Measurements from ENCODE around the gene OR10G8.
"Not testable (repeated sequence)": the region's sequence is repeated elsewhere in the genome, so short reads cannot be mapped to it uniquely, and the experiment has no call there.

OR10G8 gene, protein sequence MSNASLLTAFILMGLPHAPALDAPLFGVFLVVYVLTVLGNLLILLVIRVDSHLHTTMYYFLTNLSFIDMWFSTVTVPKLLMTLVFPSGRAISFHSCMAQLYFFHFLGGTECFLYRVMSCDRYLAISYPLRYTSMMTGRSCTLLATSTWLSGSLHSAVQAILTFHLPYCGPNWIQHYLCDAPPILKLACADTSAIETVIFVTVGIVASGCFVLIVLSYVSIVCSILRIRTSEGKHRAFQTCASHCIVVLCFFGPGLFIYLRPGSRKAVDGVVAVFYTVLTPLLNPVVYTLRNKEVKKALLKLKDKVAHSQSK

DNA sequence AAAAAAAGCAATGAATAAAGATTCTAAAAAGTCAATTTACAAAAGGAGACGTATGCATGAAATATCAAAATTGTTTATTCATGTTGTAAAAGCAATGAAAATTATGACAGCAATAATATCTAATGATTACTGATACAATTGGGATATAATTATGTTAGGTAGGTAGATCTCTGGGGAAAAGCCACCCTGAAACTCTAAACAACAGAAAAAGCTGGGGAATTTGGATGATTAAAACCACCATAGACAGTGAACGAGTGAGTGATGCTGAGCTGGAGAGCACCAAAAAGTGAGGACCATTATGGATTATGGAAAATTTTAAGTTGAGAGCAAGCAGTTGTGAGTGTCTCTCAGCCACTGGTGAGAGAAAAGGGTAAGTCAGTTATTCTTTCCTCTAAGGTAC is at the start of gene OR10G8:
Gene OR10G8, plus strand, starts transcription at position 301 of the 400 bp plus-strand sequence. CDS start 2,825 bp downstream, outside the sequence.
- no peak for DNase-seq

DNA sequence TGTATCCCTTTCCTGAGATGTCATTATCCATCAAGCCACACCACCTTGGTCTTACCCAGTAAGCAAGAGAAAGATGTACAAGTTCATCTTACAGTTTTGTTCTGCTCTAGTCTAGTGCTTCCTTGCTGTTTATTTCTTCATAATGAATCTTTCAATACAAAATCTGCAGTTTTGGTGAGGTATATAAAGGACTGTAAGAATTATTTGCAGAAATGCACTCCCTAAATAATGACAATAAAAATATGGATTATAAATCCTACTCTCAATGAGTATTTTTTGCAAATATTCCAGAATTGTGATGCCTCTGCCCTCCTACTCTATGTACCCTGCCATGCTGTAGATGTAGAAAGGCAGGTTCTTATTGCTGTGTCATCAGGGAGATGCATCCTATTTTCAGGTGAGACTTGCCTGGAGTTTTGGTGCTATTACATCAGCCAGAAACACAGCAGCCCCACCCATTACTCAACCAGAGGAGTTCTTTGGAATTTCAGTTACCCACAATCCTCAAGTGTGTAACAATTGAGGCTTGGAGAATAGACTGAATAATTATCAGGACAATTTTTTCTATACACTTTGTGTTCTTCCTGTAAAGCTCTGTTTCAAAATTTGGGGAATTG is 48.8 kb upstream of the OR10G8 start, which contains the start of gene OR10S1:
Gene OR10S1, minus strand, starts transcription at position 51 of the 617 bp plus-strand sequence. CDS start 117 bp downstream, outside the sequence.
- DNase-seq = no peak

DNA sequence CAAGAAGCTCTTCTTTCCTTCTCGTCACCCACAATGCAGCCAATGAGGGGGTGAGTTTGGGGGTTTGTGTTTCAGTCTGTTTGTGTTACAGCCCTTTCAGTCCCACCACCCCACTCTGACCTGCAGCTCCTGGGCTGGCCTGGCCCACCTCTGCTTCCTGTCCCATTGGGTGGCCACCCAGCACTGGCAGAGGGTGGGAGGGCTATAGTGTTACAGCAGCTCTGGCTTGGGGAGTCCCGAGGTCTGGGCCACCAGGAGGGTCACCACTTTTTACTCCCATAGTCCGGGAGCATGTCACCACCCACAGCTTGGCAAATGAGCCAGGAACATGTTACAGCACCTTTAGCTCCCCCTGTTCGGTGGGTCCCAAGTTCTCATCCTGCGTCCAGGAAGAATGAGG is 47.3 kb upstream of the OR10G8 start:
- no peak for DNase-seq

DNA sequence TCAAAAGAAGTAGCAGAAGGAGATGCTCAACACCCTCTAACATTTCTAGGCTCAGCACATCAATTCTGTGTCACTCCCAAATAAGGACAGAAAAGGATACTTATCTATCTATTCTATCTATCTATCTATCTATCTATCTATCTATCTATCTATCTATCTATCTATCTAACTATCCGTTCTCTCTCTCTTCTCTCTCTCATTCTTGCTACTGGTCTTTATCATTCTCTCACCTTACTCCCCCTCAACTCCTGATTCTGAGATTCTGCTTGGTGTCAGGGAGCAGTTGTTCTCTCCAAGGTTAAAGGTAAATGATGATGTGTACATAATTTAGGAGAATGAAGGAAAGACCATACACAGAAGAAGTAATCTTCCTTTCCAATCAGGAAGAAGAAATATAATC is 31.5 kb upstream of the OR10G8 start, which contains the start of gene OR10G6:
Gene OR10G6, minus strand, starts transcription at position 43 of the 400 bp plus-strand sequence. Its CDS starts 0 bp downstream, at position 43.
- DNase-seq = no peak

DNA sequence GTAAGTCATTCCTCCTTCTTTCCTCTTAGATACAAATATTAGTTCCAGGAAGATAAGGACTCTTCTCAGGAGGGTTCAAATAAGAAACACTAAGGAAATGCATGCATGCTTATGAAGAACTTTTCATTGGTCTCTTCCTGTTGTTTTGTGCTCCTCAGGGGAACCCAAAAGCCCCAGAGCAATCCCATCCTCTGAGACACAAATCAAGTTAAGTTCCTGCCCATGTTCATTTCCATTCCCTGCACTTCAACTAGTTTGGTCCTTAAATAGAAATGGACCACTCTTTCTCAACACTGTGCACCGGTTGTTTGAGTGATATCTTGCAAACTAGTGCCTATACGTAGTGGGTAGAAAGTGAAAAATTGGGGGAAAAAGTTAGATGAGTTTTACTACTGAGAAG is 13.9 kb upstream of the OR10G8 start, which contains the start of gene OR10G4:
Gene OR10G4, plus strand, starts transcription at position 301 of the 400 bp plus-strand sequence. CDS start 2,578 bp downstream, outside the sequence.
- DNase-seq = no peak

DNA sequence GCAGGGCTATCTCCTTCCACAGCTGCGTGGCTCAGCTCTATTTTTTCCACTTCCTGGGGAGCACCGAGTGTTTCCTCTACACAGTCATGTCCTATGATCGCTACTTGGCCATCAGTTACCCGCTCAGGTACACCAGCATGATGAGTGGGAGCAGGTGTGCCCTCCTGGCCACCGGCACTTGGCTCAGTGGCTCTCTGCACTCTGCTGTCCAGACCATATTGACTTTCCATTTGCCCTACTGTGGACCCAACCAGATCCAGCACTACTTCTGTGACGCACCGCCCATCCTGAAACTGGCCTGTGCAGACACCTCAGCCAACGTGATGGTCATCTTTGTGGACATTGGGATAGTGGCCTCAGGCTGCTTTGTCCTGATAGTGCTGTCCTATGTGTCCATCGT is 10.8 kb upstream of the OR10G8 start:
- not testable (repeated sequence) for DNase-seq

DNA sequence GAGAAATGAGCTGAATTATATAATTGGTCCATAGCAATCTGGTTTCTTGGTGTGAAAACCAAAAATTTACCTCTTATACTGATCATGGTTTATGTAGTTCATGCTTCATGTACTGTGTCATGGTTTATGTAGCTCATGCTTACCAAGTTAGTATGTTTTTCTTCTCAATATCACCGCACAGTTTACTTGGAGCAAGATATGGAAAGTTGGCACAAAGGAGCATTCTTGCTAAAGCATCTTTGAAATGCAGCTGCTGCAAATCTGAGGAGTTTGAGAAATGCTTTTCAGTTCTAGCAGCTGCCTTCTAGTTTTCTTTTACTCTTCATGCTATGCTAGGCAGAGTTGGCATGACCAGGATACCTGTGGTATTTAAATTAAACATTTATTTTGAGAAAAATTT is 10.1 kb downstream of the OR10G8 start:
- no peak for DNase-seq

DNA sequence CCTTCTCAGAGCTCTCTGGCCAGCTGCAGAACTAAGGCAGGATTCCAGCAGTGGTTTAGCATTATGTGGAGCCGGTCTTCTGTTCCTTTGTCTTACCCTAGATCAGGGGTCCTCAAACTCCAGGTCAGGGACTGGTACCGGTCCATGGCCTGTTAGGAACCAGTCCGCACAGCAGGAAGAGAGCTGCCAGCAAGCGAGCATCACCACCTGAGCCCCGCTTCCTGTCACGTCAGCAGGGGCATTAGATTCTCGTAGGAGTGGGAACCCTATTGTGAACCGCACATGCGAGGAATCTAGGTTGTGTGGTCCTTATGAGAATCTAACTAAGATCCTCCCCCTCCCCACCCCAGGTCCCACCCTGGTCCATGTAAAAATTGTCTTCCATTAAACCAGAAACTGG is 13.0 kb downstream of the OR10G8 start:
- DNase-seq = no peak

DNA sequence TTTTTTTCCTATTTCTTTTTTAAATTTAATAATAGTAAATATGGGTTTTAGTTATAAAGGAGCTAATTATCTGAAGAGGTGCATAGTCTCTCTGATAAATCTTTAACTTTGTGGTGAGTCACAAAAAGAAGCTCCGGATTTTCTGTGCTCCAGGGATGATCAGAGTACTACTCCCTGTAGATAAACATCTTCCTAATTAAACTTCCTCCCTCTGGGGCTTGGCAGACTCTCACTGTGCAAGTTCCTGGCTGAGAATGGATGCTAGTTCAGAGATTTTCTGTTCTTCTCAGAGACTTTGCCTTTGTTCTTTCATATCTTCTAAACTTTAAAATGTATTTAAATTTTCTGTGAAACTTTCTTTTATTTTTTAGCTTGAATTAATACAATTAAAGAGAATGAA is 14.7 kb downstream of the OR10G8 start, which contains the start of gene OR10G7:
Gene OR10G7, minus strand, starts transcription at position 72 of the 400 bp plus-strand sequence. CDS start 2,324 bp downstream, outside the sequence.
- DNase-seq = no peak

DNA sequence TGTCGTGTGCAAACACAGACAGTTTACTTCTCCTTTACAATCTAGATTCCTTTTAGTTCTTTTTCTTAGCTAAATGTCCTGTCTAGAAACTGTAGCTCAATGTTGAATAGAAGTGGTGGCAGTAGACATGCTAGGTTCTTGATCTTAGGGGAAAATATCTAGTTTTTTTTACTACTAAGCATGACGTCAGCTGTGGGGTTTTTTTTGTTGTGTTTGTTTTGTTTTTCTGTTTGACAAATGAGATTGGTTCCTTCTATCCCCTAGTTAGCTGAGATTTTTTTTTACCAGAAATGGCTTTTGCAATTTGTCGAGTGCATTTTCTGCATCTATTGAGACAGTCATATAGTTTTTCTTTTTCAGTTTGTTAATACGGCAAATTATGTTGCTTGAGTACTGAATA is 16.8 kb downstream of the OR10G8 start:
- DNase-seq = no peak

DNA sequence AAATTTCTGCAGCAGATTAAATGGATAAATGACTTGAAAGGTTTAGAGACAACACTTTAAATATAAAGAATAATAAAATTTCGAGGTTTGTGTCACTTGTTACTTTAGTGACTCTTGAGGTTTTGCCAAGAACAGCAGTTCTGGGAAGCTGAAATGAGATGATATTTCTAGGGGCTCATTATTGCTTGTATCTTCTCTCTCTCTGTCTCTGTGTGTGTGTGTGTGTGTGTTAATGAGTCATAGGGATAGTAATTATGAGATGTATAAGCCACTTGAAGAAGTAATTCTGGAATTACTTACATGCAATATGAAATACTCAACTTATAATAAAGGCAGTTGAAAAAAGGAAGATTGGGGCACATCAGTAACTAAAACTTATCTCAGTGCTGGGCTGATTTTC is 24.1 kb downstream of the OR10G8 start:
- no peak for DNase-seq

DNA sequence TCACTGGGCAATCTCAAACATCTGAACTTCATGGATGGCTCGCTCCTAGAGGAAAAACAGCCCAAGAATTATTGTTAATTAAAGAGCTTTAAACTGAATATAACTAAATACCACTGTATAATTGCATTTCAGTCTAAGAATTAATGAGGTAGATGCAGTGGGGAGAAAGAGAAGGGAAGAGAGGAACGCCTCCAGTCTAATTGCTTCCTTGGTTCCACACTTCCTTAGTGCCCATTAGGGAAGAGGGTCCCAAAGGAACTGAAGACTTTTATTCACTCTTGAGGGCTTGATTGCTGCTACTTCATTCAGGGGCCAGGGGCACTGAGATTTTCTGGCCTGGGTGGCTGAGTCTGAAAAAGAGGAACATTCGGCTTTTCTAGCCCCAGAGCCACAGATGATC is 26.4 kb downstream of the OR10G8 start:
- no peak for DNase-seq

DNA sequence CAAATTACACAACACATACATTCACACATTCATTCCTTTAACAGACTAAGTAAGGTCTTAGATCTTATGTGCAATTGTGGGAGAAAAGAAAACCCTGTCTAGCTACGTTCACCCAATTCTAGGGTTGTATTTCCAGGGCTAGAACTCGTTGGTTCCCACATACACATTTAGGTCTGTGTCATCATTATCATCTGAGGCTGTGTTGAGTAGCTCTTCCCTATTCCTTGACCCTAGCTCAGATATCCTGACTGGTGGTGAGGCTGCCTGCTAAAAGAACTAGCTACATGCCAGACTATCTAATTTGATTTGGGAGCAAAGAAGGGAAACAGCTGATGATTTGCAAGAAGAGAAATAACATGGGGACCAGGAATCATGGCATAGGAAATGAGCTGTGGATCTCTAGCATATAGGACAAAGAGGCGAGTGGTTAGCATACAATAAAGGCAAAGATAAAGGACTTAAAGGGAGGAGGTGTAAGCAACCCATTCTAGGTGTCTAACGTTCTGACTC is 42.1 kb downstream of the OR10G8 start:
- no peak for DNase-seq

DNA sequence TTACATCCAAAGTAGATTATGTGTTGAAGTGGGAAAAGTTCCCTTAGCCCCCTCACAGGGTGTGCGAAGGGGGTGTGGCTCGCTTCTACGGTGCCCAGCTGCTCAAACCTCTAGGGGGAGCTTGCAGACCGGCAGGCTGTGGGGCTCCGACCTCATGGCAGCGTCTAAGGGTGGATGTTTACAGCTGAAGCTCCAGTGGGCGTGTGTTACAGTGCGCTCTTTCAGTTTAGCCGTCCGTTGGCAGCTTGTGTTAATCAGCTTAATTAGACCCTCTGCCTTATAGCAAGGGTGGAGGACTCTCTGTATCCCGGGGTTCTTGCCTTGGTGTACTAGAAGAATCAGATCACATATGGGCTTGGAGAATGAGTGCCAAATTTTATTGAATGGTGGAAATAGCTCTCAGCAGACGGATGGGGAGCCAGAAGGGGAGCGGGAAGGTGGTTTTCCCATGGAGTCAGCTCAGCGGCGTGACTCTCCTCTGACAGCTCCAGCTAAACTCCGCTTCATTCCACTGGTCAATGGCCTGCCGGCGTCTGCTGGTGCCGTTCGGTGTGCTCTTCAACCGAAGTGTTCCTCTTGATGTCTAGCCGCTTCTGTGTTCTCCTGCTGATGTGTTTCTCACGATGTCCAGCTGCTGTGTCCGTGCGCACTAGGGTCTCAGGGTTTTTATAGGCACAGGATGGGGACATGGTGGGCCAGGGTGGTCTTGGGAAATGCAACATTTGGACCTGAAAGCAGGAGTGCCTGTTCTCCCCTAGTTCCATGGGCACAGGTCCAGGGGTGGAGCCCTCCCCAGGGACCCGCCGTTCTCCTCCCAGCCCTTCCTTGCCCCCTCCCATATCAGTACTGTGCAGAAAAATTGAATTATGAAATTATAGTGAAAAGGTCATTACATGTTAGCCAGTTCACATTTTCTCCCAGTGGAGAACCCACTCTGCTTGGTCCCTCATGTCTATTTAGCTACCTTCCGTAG is 43.1 kb downstream of the OR10G8 start:
- DNase-seq = peak; percentile 16

DNA sequence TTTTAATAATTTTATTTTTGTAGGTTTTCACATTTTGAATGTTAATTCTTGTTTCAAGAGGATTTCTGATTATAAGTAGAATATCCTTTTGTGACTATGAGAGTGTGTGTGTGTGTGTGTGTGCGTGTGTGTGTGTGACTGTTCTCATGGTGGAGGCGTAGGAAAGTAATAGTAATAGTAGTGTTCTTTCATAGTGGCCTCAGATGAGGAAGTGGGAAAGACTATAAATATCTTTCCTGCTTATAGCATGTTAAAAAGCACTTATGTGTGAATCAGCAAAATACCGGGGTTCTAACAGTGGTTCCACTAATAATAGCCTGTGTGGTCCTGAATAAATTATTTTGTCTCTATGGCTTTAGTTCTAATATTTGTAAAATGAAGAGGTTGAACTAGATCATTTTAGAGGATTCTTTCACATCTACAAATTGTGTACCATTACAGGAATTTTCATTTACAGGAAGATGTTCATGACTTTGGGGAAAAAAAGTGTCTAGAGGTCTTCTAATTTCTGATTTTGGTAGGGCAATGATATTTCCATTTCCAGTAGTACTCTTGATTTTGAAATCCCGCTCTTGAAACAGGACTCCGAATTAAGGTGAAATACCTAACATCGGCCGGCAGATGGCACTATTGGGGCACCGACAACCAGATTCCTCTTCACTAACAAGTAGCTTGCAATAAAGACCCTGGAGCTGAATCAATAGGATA is 44.5 kb downstream of the OR10G8 start:
- DNase-seq = peak; percentile 34

DNA sequence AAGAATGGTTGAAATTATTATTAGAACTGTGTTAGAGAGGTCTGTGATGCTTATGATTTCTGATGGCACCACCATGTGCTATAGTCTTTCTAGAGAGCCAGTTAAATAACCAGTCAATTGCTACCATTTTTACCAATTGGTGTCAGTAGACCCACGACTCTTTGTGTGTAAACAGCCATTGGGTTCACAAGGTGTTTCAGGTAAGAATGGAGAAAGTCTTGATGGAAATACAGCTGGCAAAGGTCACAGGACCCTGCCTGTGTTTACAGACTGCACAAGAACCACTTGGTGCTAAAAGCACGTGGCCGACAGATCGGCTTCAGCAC is 45.0 kb downstream of the OR10G8 start:
- no peak for DNase-seq

DNA sequence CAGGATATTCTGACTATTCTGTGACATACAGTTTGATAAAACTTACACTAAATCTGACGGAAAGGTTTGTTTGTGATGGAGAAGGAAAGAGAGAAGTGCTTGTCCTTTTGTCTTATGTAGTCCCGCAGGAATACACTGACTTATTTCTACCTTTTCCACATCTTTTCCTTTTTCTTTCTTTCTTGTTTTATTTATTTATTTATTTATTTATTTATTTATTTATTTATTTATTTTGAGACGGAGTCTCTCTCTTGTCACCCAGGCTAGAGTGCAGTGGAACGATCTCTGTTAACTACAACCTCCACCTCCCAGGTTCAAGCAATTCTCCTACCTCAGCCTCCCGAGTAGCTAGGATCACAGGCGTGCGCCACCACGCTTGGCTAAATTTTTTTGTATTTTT is 45.5 kb downstream of the OR10G8 start:
- no peak for DNase-seq

DNA sequence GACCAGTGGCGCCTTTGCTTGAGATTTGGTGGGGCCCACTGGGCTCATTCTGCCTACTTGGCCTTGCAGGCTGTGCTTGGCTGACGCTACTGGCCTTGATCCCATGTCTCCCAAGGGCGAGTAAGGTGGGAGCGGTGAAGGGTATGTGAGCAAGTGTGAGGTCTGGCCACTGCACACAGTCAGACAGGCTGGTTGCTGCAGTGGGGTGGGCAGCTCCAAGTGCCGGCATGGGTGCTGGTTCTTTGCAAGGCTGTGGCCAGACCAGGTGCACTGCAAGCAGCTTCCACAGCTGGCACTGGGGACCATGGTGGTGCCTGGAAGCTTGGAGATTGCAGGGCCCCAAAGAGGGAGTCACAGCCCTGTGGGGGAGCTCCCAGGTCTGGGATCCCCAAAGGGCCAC is 48.0 kb downstream of the OR10G8 start:
- DNase-seq = no peak

DNA sequence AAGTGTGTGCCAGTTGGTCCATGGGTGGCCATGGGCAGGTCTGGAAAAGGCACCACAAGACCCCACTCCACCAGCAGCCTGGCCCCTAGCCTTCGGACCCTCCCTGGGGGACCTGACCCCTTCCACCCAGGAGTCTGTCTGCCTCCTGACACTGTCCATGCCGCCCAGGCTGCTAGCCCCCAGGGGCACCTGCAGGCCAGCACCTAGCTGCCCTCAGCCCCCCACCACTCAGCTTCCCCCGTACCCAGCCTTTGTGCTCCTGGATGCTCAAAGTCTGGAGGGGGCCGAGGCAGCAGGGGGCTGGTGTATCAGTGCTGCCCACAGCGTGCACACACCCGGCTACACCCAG is 48.9 kb downstream of the OR10G8 start:
- no peak for DNase-seq

DNA sequence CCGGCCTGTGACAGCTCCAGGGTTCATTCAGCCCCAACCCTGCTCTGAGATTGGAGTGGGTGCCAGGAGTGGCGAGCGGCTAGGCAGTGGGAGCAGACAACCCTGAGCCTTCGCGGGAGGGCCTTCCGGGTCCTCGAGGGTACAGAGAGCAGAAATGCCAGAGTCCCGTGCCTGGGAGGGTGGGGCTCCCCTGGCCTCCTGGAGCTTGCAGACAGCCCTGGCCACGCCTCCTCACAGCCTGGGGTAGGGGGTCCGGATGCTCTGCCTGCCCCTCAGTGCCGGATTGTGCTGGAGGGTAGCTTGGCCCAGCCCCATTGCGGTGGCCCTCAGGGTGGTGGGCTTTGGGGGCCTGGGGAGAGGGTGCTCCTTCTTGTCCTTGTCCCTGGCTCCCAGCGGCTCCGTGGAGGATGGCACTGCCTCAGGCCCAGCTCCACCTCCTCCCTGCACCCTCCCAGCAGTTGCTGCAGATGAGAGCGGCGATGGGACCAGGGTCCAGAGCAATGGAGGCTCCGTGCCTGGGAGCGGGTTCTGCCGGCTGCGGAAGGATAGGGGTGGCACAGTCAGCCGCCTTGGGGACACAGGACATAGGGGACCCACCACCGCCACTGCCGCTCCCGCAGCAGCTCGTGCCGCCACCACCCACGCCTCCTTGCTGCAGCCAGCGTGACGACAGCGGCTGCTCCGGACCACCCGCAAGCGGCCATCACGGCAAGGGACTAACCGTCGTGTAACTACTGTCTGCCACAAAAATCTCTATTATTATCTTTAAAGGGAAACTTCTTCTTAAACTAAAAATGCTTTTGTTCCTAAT is 49.4 kb downstream of the OR10G8 start:
- no peak for DNase-seq

DNA sequence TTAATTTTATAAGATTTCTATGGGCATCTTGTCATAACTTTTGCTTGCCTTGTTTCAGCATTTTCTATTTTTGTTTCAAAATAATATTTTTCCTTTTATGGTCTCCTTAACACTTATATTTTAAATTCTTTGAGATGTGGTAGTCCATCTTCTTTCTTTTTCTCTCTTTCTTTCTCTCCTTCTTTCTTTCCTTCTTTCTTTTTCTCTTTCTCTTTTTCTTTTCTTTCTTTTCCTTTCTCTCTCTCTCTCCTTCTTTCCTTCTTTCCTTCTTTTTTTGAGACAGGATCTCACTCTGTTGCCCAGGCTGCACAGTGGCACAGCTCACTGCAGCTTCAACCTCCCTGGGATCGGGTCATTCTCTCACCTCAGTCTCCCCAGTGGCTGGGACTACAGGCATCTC is 50.7 kb downstream of the OR10G8 start:
- no peak for DNase-seq
